SK-N-SH (cell line): Measurements from ENCODE around the gene GCLM. TPM values are rescaled to one million over a fixed set of nuclear protein-coding genes. Genes with fewer than 3 reads are reported as not detected.

Experiments used
- CTCF ChIA-PET: fragments of 300-600, 350-600 bp; formaldehyde crosslinking; extraction: SDS; loops from one replicate; lab custom pipeline; 2021; lab: Yijun Ruan, JAX
- POLR2A ChIA-PET: fragments of 350-600 bp; sonication (Branson Sonifier 250); formaldehyde crosslinking; extraction: SDS; loops from one replicate; lab custom pipeline; 2020; ENCODE audit warnings: antibody characterized with exemption, inconsistent platforms; lab: Yijun Ruan, JAX
- DNase-seq: peaks from one replicate; pipeline ENCODE4 v3.0.0; 2012
- H2AFZ ChIP-seq: fragments of 200-600 bp; sonication (generic); 2 replicates; pipeline ENCODE4 v1.8.1; 2016; ENCODE audit warnings: antibody characterized with exemption, mild to moderate bottlenecking, low read depth
- H3F3A ChIP-seq: fragments of 200-600 bp; sonication (generic); replicated peaks from 2 replicates; pipeline ENCODE3; 2016; ENCODE audit warnings: antibody characterized with exemption, mild to moderate bottlenecking; ENCODE audit not compliant: insufficient read depth
- H3K27ac ChIP-seq, 2 experiments: fragments of 200-500 bp in 1 of 2; fragments of 200-600 bp in 1 of 2; sonication (Bioruptor generic) in 1 of 2; sonication (generic), shearing (Covaris generic) in 1 of 2; 2 replicates each; pipeline versions ENCODE4 v1.5.1 to v1.6.1; 2014 to 2016; ENCODE audit warnings: low read depth in 2 of 2, inconsistent platforms in 1 of 2, low read length in 1 of 2, mild to moderate bottlenecking in 1 of 2, mixed read lengths in 1 of 2
- H3K27me3 ChIP-seq: fragments of 200-600 bp; sonication (generic), shearing (Covaris generic); 2 replicates; pipeline ENCODE4 v1.6.1; 2016; ENCODE audit warnings: mixed run types; ENCODE audit not compliant: insufficient read depth
- H3K36me3 ChIP-seq, 2 experiments: fragments of 200-500 bp in 1 of 2; fragments of 200-600 bp in 1 of 2; sonication (Bioruptor generic) in 1 of 2; sonication (generic) in 1 of 2; replicated peaks in 1 of 2; 2 replicates each; pipeline versions ENCODE3 to v1.5.1; 2014 to 2016; ENCODE audit warnings: low read length in 1 of 2, mild to moderate bottlenecking in 1 of 2; ENCODE audit not compliant: insufficient read depth in 2 of 2, control insufficient read depth in 1 of 2
- H3K4me1 ChIP-seq, 2 experiments: fragments of 200-500 bp in 1 of 2; fragments of 200-600 bp in 1 of 2; sonication (Bioruptor generic) in 1 of 2; sonication (generic), shearing (Covaris generic) in 1 of 2; 2 replicates each; pipeline versions ENCODE4 v1.5.1 to v1.6.1; 2014 to 2016; ENCODE audit warnings: low read depth in 1 of 2, low read length in 1 of 2, mixed run types in 1 of 2; ENCODE audit not compliant: insufficient read depth in 2 of 2, control insufficient read depth in 1 of 2
- H3K4me2 ChIP-seq: fragments of 200-600 bp; sonication (generic), shearing (Covaris generic); 2 replicates; pipeline ENCODE4 v1.6.1; 2017; ENCODE audit warnings: mixed run types
- H3K4me3 ChIP-seq, 2 experiments: fragments of 200-500 bp in 1 of 2; fragments of 200-600 bp in 1 of 2; sonication (Bioruptor generic) in 1 of 2; sonication (generic), shearing (Covaris generic) in 1 of 2; 2 replicates each; pipeline versions ENCODE4 v1.5.1 to v1.8.1; 2014 to 2016; ENCODE audit warnings: low read depth in 2 of 2, inconsistent platforms in 1 of 2, low read length in 1 of 2, mild to moderate bottlenecking in 1 of 2, mixed read lengths in 1 of 2, moderate library complexity in 1 of 2
- H3K79me2 ChIP-seq: fragments of 200-600 bp; sonication (generic); 2 replicates; pipeline ENCODE4 v1.8.1; 2017; ENCODE audit warnings: mild to moderate bottlenecking; ENCODE audit not compliant: insufficient read depth
- H3K9ac ChIP-seq: fragments of 200-600 bp; sonication (generic); 2 replicates; pipeline ENCODE4 v1.6.1; 2017; ENCODE audit warnings: mixed run types
- H3K9me2 ChIP-seq: fragments of 200-600 bp; sonication (generic); 2 replicates; pipeline ENCODE4 v1.6.1; 2017; ENCODE audit warnings: mixed run types
- H3K9me3 ChIP-seq: fragments of 200-600 bp; sonication (generic); 2 replicates; pipeline ENCODE4 v1.6.1; 2017; ENCODE audit warnings: mixed run types, mild to moderate bottlenecking, moderate library complexity
- H4K20me1 ChIP-seq: fragments of 200-600 bp; sonication (generic); 2 replicates; pipeline ENCODE4 v1.6.1; 2017; ENCODE audit warnings: mild to moderate bottlenecking, mixed run types; ENCODE audit not compliant: insufficient read depth
- EP300 ChIP-seq, 2 experiments: IDR thresholded peaks; 2 replicates each; pipeline versions ENCODE4 v1.4.0 to v1.6.1; 2012; ENCODE audit warnings: borderline replicate concordance in 1 of 2, low read depth in 1 of 2, low read length in 1 of 2
- GABPA ChIP-seq: IDR thresholded peaks from 2 replicates; pipeline ENCODE4 v1.4.0; 2012; ENCODE audit warnings: low read depth, mild to moderate bottlenecking
- GATA2 ChIP-seq: sonication (generic); formaldehyde crosslinking; IDR thresholded peaks from 2 replicates; pipeline ENCODE4 v1.5.0; 2020; ENCODE audit warnings: mild to moderate bottlenecking, missing genetic modification reagents
- NFIC ChIP-seq: IDR thresholded peaks from 2 replicates; pipeline ENCODE4 v1.4.0; 2012; ENCODE audit warnings: borderline replicate concordance
- POLR2AphosphoS5 ChIP-seq: IDR thresholded peaks from 2 replicates; pipeline ENCODE4 v1.6.1; 2012; ENCODE audit warnings: low read depth, low read length
- SIN3A ChIP-seq: IDR thresholded peaks from 2 replicates; pipeline ENCODE4 v1.6.1; 2012; ENCODE audit warnings: low read depth, mild to moderate bottlenecking, low read length, moderate library complexity, borderline replicate concordance
- SMC3 ChIP-seq: IDR thresholded peaks from 2 replicates; pipeline ENCODE4 v1.6.1; 2012; ENCODE audit warnings: low read depth, low read length, improper control_type of control experiment
- TCF12 ChIP-seq: IDR thresholded peaks from 2 replicates; pipeline ENCODE4 v1.4.0; 2012
- TEAD4 ChIP-seq: IDR thresholded peaks from 2 replicates; pipeline ENCODE4 v1.4.0; 2012; ENCODE audit warnings: mild to moderate bottlenecking, borderline replicate concordance; ENCODE audit not compliant: insufficient read depth
- WGBS: methylation state at CpG from one replicate; pipeline ENCODE4 v1.1.6; 2017; ENCODE audit warnings: low lambda C conversion rate; 5-methylcytosine and 5-hydroxymethylcytosine counted together
- polyA plus RNA-seq, 3 experiments: library from polyadenylated mRNA; depleted of rRNA; stranded (reverse); fragments of >200 nt; gene quantifications; 2 replicates each; pipeline ENCODE4 v1.2.3, GENCODE V29; 2012
- TF ChIP-seq, protein P1 (sequence below): fragments of 150-350 bp; IDR thresholded peaks from 2 replicates; pipeline ENCODE4 v1.6.1; 2016; ENCODE audit warnings: mild to moderate bottlenecking, low read depth, low read length

Gene GCLM
- polyA plus RNA-seq, 1 of the 3 experiments (the other 2 are of a cell fraction) = 9.4 TPM

GRCh38 chr1:93904228-93904627 lies 5.0 kb downstream of the GCLM start:
- no peak overlapping the region for H3K9ac ChIP-seq
- TF ChIP-seq SMC3 = no peak
- TF ChIP-seq POLR2AphosphoS5 = no peak
- TF ChIP-seq EP300 (IDR thresholded peaks at IDR 0.05; ENCODE audit: borderline replicate concordance in 1 of 2, low read depth in 1 of 2, low read length in 1 of 2) = no peak
- TF ChIP-seq GABPA = no peak
- no peak for TF ChIP-seq TCF12
- TF ChIP-seq, protein P1, sequence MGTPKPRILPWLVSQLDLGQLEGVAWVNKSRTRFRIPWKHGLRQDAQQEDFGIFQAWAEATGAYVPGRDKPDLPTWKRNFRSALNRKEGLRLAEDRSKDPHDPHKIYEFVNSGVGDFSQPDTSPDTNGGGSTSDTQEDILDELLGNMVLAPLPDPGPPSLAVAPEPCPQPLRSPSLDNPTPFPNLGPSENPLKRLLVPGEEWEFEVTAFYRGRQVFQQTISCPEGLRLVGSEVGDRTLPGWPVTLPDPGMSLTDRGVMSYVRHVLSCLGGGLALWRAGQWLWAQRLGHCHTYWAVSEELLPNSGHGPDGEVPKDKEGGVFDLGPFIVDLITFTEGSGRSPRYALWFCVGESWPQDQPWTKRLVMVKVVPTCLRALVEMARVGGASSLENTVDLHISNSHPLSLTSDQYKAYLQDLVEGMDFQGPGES = no peak
- TF ChIP-seq GATA2 = no peak
- TF ChIP-seq SIN3A = no peak
- no peak overlapping the region for H3K4me2 ChIP-seq
- H3K4me3 ChIP-seq = no peak overlapping the region
- WGBS = 84% methylated on average over 2 of the region's 2 CpGs
- ChIA-PET POLR2A (no interaction called here), CTCF (interaction anchor here (1.0 to 1.1 kb wide), 3 partner anchors 13 to 432 kb away, joined by 3 to 4 read pairs (median 3); partner anchors contain the start of gene DNTTIP2)
- H3K79me2 ChIP-seq = peaks cover 94% of the 10 kb centered on the region
- no peaks in the 10 kb centered on the region for H3K9me2 ChIP-seq
- H3K27ac ChIP-seq = no peak overlapping the region
- peaks cover 10 to 16% of the 10 kb centered on the region in 2 experiments; a peak in 3 of 4 replicates for H3K4me1 ChIP-seq
- H3K27me3 ChIP-seq = no peaks in the 10 kb centered on the region
- no peak for DNase-seq
- peaks cover 18% of the 10 kb centered on the region; the same call in 1 of the 2 replicates for H4K20me1 ChIP-seq
- H3K36me3 ChIP-seq = peaks cover 12 to 18% of the 10 kb centered on the region in 2 experiments
- H3K9me3 ChIP-seq = no peaks in the 10 kb centered on the region
- H2AFZ ChIP-seq = no peak overlapping the region
- peaks cover 12% of the 10 kb centered on the region for H3F3A ChIP-seq

GRCh38 chr1:93900723-93901504 lies 8.3 kb downstream of the GCLM start:
- CTCF ChIA-PET = interaction anchor here (0.9 kb wide), 1 partner anchor 8 kb away, joined by 3 read pairs; the partner anchor contains the start of gene GCLM
- Histone ChIP-seq H3K27me3 (no peaks in the 10 kb centered on the region), H2AFZ (no peak overlapping the region), H3K9ac (no peak overlapping the region), H3K4me3 (no peak overlapping the region), H4K20me1 (0 out of 2 replicates have a peak, but pooled peaks cover 9% of the 10 kb centered on the region), H3K79me2 (peaks cover 66% of the 10 kb centered on the region), H3K27ac (no peak overlapping the region), H3K4me2 (no peak overlapping the region), H3K4me1 (peaks cover 0 to 4% of the 10 kb centered on the region in 2 experiments; a peak in 3 of 4 replicates), H3K9me2 (no peaks in the 10 kb centered on the region), H3K9me3 (no peaks in the 10 kb centered on the region), H3F3A (peaks cover 11% of the 10 kb centered on the region), H3K36me3 (peaks cover 29 to 46% of the 10 kb centered on the region in 2 experiments)
- POLR2A ChIA-PET = no interaction called here
- 98% methylated on average over 3 of the region's 3 CpGs for WGBS
- no peak for TF ChIP-seq TEAD4
- TF ChIP-seq NFIC = no peak
- no peak for TF ChIP-seq EP300 (IDR thresholded peaks at IDR 0.05; ENCODE audit: borderline replicate concordance in 1 of 2, low read depth in 1 of 2, low read length in 1 of 2)
- TF ChIP-seq, protein P1 = no peak
- TF ChIP-seq TCF12 = no peak
- no peak for DNase-seq
